Sigmoid colon (tissue), 7 donors: ENCODE measurements around the gene TIMP1. TPM values are rescaled to one million over a fixed set of nuclear protein-coding genes. Genes with fewer than 3 reads are reported as not detected.

ENCODE experiments used
- DNase-seq: peaks from one replicate; pipeline ENCODE4 v3.0.0-alpha.2; 2019
- H3K27ac ChIP-seq, 4 donors: fragments of 200-600 bp; sonication (generic); one replicate each; pipeline ENCODE4 v1.5.1; 2016 to 2019; ENCODE audit warnings: mild to moderate bottlenecking in 1 of 4
- H3K27me3 ChIP-seq, 3 donors: fragments of 200-600 bp; sonication (generic); one replicate each; pipeline ENCODE4 v1.5.1; 2019; ENCODE audit warnings: mild to moderate bottlenecking in 1 of 3
- H3K36me3 ChIP-seq, 4 donors: fragments of 200-600 bp; sonication (generic); one replicate each; pipeline ENCODE4 v1.5.1; 2016 to 2019
- H3K4me1 ChIP-seq, 4 donors: fragments of 200-600 bp; sonication (generic); one replicate each; pipeline ENCODE4 v1.5.1; 2017 to 2019
- H3K4me3 ChIP-seq, 4 donors: fragments of 200-600 bp; sonication (generic); one replicate each; pipeline ENCODE4 v1.5.1; 2017 to 2019; ENCODE audit warnings: mild to moderate bottlenecking in 2 of 4, moderate library complexity in 1 of 4
- H3K9me3 ChIP-seq, 4 donors: fragments of 200-600 bp in 3 of 4; sonication (generic) in 3 of 4; one replicate each; pipeline versions ENCODE4 v1.5.1 to v1.6.1; 2013 to 2019
- EP300 ChIP-seq, 4 donors: sonication (generic); formaldehyde crosslinking; IDR thresholded peaks; one replicate each; pipeline ENCODE4 v1.6.1; 2017; ENCODE audit warnings: antibody characterized with exemption in 4 of 4
- POLR2A ChIP-seq, 2 donors: fragments of 450-650 bp; IDR thresholded peaks; one replicate each; pipeline ENCODE4 v1.6.1; 2016; ENCODE audit warnings: antibody characterized with exemption in 2 of 2, mild to moderate bottlenecking in 2 of 2, moderate library complexity in 2 of 2
- POLR2AphosphoS5 ChIP-seq, 4 donors: sonication (generic); formaldehyde crosslinking; IDR thresholded peaks; one replicate each; pipeline ENCODE4 v1.6.1; 2017; ENCODE audit warnings: antibody characterized with exemption in 4 of 4
- WGBS, 2 donors: extraction: QIAGEN DNeasy Blood & Tissue Kit; methylation state at CpG; one replicate each; pipeline ENCODE4 v1.1.7; 2013; 5-methylcytosine and 5-hydroxymethylcytosine counted together
- intact Hi-C: fragments of 100-400 bp; cut with DNase I; formaldehyde crosslinking; loops from one replicate; pipeline ENCODE4 v1.15.1; 2023
- polyA plus RNA-seq, 3 donors: library from polyadenylated mRNA; stranded (reverse); fragments of 200-250 nt; gene quantifications; one replicate each; pipeline ENCODE4 v1.2.3, GENCODE V29; 2013
- total RNA-seq, 4 donors: library from RNA; depleted of rRNA; stranded (reverse); fragments of >200 nt; gene quantifications; one replicate each; pipeline ENCODE4 v1.1.0, GENCODE V29; 2016
- TF ChIP-seq, protein P1 (sequence below), 4 experiments: fragments of 450-650 bp in 3 of 4; fragments of 200-600 bp in 1 of 4; IDR thresholded peaks; one replicate each; pipeline ENCODE4 v1.5.1; 2016 to 2019; ENCODE audit warnings: antibody characterized with exemption in 4 of 4, mild to moderate bottlenecking in 3 of 4, moderate library complexity in 2 of 4
- donor health status: healthy with polysubstance abuse.
- donor health status: Bipolar disorder and iron deficiency.
- donor health status: healthy.

The TIMP1 gene
- total and polyA plus RNA-seq, 7 donors: 40.2 to 164 (median 115) TPM

DNA sequence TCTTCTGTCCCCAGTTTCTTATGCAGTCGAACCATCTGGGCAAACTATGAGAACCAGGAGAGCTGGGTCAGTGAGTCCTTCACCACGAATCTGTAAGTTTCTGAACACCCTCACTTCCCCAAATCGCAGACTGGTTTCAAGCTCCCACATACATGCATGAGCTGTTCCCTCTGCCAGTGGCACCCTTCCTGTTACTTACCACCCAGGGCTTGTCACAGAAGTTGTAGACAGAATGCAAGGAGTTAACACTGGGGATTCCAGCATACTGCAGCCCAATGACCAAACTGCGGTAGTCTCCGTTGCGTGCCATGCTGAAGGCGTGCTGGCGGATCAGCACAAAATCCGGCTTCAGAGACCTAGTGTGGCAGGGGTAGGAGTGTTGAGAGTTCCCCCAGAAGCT, 22.8 kb downstream of the TIMP1 start:
- Histone ChIP-seq H3K36me3 (no peaks in the 10 kb centered on the region), H3K27ac (no peak overlapping the region), H3K27me3 (no peaks in the 10 kb centered on the region), H3K9me3 (no peaks in the 10 kb centered on the region), H3K4me1 (no peaks in the 10 kb centered on the region), H3K4me3 (no peak overlapping the region)
- DNase-seq: no peak
- TF ChIP-seq POLR2A (IDR thresholded peaks at IDR 0.05) (no peak), EP300 (IDR thresholded peaks at IDR 0.05) (no peak), POLR2AphosphoS5 (IDR thresholded peaks at IDR 0.05) (no peak)
- TF ChIP-seq, protein P1, sequence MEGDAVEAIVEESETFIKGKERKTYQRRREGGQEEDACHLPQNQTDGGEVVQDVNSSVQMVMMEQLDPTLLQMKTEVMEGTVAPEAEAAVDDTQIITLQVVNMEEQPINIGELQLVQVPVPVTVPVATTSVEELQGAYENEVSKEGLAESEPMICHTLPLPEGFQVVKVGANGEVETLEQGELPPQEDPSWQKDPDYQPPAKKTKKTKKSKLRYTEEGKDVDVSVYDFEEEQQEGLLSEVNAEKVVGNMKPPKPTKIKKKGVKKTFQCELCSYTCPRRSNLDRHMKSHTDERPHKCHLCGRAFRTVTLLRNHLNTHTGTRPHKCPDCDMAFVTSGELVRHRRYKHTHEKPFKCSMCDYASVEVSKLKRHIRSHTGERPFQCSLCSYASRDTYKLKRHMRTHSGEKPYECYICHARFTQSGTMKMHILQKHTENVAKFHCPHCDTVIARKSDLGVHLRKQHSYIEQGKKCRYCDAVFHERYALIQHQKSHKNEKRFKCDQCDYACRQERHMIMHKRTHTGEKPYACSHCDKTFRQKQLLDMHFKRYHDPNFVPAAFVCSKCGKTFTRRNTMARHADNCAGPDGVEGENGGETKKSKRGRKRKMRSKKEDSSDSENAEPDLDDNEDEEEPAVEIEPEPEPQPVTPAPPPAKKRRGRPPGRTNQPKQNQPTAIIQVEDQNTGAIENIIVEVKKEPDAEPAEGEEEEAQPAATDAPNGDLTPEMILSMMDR (IDR thresholded peaks at IDR 0.05): no peak
- intact Hi-C loops: no loop called here
- WGBS, 2 donors: 41 to 69% methylated on average over 9 of the region's 9 CpGs

DNA sequence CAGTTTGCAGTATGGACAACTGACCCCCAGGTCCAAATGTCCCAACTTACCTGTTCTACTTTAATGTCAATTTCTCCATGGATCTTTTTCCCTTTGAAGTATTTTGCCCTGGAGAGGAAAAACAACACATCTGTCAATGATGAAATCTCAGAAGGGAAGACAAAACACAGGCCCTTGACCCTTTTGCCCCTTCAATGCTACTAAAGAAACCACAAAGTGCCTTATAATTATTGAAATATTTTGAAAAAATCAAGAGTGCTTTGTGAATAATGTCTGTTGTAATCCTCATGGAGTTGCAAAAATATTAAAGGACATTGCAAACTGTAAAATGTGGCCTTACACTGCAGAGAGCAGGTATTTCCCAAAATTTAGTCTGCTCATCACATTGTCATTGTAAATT, 24.9 kb downstream of the TIMP1 start:
- DNase-seq: no peak
- H3K27me3 ChIP-seq: no peaks in the 10 kb centered on the region
- H3K9me3 ChIP-seq: no peaks in the 10 kb centered on the region
- H3K36me3 ChIP-seq: no peaks in the 10 kb centered on the region
- no peak for TF ChIP-seq POLR2A (IDR thresholded peaks at IDR 0.05)
- no peak for TF ChIP-seq POLR2AphosphoS5 (IDR thresholded peaks at IDR 0.05)
- TF ChIP-seq, protein P1 (IDR thresholded peaks at IDR 0.05): no peak
- TF ChIP-seq EP300 (IDR thresholded peaks at IDR 0.05): no peak
- intact Hi-C loops: no loop called here
- H3K4me3 ChIP-seq: no peak overlapping the region
- H3K4me1 ChIP-seq: no peaks in the 10 kb centered on the region
- H3K27ac ChIP-seq: no peak overlapping the region

DNA sequence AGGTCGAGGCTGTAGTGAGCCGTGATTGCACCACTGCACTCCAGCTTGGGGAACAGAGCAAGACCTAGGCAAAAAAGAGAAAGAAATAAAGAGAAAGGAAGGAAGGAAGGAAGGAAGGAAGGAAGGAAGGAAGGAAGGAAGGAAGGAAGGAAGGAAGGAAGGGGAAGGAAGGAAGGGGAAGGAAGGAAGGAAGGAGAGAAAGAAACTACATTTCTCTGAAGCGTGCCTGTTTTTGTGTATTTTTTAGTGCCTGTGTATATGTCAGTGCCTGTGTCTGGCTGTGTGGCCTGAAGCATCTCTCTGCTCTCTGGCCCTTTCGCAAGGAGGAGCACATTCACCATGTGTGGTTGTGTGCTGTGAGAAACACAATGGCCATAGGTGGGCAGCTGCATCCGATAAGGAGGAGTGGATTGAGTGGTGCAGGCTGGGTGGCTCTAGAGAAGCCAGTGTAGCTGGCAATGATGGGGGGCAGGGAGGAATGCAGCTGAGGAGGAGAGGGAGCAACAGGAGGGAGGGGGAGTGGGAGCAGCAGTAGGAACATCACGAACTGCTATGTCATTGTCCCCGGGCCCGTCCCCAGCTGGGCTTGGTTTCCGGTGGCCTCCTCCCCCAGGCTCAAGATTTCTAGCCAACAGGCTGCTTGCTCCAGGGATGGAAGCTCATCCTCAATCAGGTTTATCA, 26.0 kb downstream of the TIMP1 start:
- TF ChIP-seq POLR2AphosphoS5 (IDR thresholded peaks at IDR 0.05) (no peak), POLR2A (IDR thresholded peaks at IDR 0.05) (no peak), EP300 (IDR thresholded peaks at IDR 0.05) (no peak)
- TF ChIP-seq, protein P1 (IDR thresholded peaks at IDR 0.05): no peak
- Histone ChIP-seq H3K27ac (no peak overlapping the region), H3K4me3 (no peak overlapping the region), H3K27me3 (no peaks in the 10 kb centered on the region), H3K4me1 (no peaks in the 10 kb centered on the region), H3K9me3 (no peaks in the 10 kb centered on the region), H3K36me3 (no peaks in the 10 kb centered on the region)
- 36 to 61% methylated on average over 9 of the region's 9 CpGs for WGBS, 2 donors
- DNase-seq: no peak
- intact Hi-C loops: no loop called here

DNA sequence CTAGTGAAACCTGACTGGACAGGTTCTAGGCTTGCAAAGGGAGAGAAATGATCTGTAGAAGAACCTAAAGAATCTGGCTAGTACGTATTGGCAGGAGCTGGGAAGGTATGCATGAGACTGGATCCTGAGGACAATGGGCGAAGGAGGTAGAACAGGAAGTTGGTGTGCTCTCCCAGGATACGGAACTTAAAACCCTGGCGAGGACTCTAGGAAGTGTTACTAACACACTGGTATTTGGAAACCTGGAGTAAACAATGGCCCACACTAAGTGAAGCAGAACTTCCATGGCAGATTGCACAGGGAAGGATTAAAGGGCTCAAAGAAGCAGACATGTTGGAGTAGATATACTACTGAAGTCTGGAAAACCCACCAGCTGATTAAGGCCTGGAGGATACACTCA, 28.3 kb downstream of the TIMP1 start:
- H3K36me3 ChIP-seq: no peaks in the 10 kb centered on the region
- TF ChIP-seq POLR2AphosphoS5 (IDR thresholded peaks at IDR 0.05) (no peak), EP300 (IDR thresholded peaks at IDR 0.05) (no peak), POLR2A (IDR thresholded peaks at IDR 0.05) (no peak)
- TF ChIP-seq, protein P1 (IDR thresholded peaks at IDR 0.05): no peak
- WGBS, 2 donors: 86 to 90% methylated on average over 4 of the region's 4 CpGs
- no peak for DNase-seq
- no peaks in the 10 kb centered on the region for H3K27me3 ChIP-seq
- intact Hi-C loops: no loop called here
- no peaks in the 10 kb centered on the region for H3K4me1 ChIP-seq
- H3K27ac ChIP-seq: no peak overlapping the region
- H3K4me3 ChIP-seq: no peak overlapping the region
- H3K9me3 ChIP-seq: no peaks in the 10 kb centered on the region

DNA sequence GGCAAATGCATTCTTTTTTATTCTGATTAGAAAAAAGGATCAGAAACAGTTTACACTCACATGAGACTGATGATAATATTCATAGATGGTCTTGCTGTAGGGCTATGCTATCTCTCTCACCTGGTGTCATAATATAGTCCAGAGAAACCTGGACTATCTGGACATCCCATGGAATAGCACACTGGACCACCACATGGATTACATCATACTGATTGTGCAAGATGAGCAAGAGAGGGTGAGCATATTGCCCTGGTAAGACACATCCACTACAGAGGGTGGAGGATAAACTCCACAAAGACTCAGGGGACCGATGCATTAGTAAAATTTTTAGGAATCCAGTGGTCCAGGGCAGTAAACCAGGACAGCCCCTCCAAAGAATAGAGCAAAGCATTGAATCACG, 29.3 kb downstream of the TIMP1 start:
- TF ChIP-seq EP300 (IDR thresholded peaks at IDR 0.05): no peak
- no peak for TF ChIP-seq POLR2A (IDR thresholded peaks at IDR 0.05)
- TF ChIP-seq, protein P1 (IDR thresholded peaks at IDR 0.05): no peak
- no peak for TF ChIP-seq POLR2AphosphoS5 (IDR thresholded peaks at IDR 0.05)
- Histone ChIP-seq H3K4me1 (no peaks in the 10 kb centered on the region), H3K27ac (no peak overlapping the region), H3K9me3 (no peaks in the 10 kb centered on the region), H3K36me3 (no peaks in the 10 kb centered on the region), H3K4me3 (no peak overlapping the region), H3K27me3 (no peaks in the 10 kb centered on the region)
- DNase-seq: no peak
- WGBS, 2 donors: 88 to 94% methylated on average over 2 of the region's 2 CpGs
- intact Hi-C loops: no loop called here
